Epithelial cell of prostate (primary cell): ENCODE results near the gene BLM.
A peak's percentile ranks its signal among the peaks of the same experiment; 100 is the strongest.
"Not testable (repeated sequence)": the region's sequence is repeated elsewhere in the genome, so short reads cannot be mapped to it uniquely, and the experiment has no call there.

Experiments
- DNase-seq: peaks from one replicate; pipeline ENCODE4 v3.0.0-alpha.2; 2011; ENCODE audit warnings: low read depth, low spot score
- H3K27ac ChIP-seq: fragments of 450-650 bp; 2 replicates; pipeline ENCODE4 v1.5.1; 2017; ENCODE audit warnings: mild to moderate bottlenecking

BLM gene

GRCh38 chr15:90839187-90840071 is 122.3 kb downstream of the BLM start:
- peak overlapping the region; percentile 85 for H3K27ac ChIP-seq
- peak; percentile 37 for DNase-seq

GRCh38 chr15:90840157-90840855 is 123.2 kb downstream of the BLM start:
- no peak for DNase-seq
- peak overlapping the region; percentile 85 for H3K27ac ChIP-seq

GRCh38 chr15:90840954-90841353 is 123.8 kb downstream of the BLM start:
- no peak for DNase-seq
- no peak overlapping the region for H3K27ac ChIP-seq

GRCh38 chr15:90844696-90845095 is 127.5 kb downstream of the BLM start:
- no peak for DNase-seq
- peak overlapping the region; percentile 46 for H3K27ac ChIP-seq

- no peak for DNase-seq
- H3K27ac ChIP-seq: peak overlapping the region; percentile 46
Observed at GRCh38 chr15:90845201-90845949, 128.2 kb downstream of the BLM start.

GRCh38 chr15:90849424-90849823 is 132.3 kb downstream of the BLM start:
- H3K27ac ChIP-seq, DNase-seq: not testable (repeated sequence)

- no peak overlapping the region for H3K27ac ChIP-seq
- DNase-seq: no peak
Observed at GRCh38 chr15:90851114-90851513, 134.0 kb downstream of the BLM start.

- no peak for DNase-seq
- no peak overlapping the region for H3K27ac ChIP-seq
Observed at GRCh38 chr15:90851940-90852339, 134.8 kb downstream of the BLM start.

- DNase-seq: no peak
- H3K27ac ChIP-seq: no peak overlapping the region
Observed at GRCh38 chr15:90855139-90855538, 138.0 kb downstream of the BLM start.

- H3K27ac ChIP-seq: no peak overlapping the region
Observed at GRCh38 chr15:90857337-90857736, 140.2 kb downstream of the BLM start.

GRCh38 chr15:90857883-90858443 is 140.8 kb downstream of the BLM start:
- no peak for DNase-seq
- H3K27ac ChIP-seq: no peak overlapping the region

More at GRCh38 chr15:90857337-90857736, 140.2 kb downstream of the BLM start:
- no peak for DNase-seq

GRCh38 chr15:90859234-90860131 is 142.3 kb downstream of the BLM start:
- no peak for DNase-seq
- H3K27ac ChIP-seq: peak overlapping the region; percentile 58

- peak overlapping the region; percentile 58 for H3K27ac ChIP-seq
- no peak for DNase-seq
Observed at GRCh38 chr15:90860450-90860849, 143.3 kb downstream of the BLM start.

- peak; percentile 78 for DNase-seq
- peak overlapping the region; percentile 58 for H3K27ac ChIP-seq
Observed at GRCh38 chr15:90860942-90861675, 144.0 kb downstream of the BLM start.

- peak overlapping the region; percentile 84 for H3K27ac ChIP-seq
- DNase-seq: no peak
Observed at GRCh38 chr15:90862487-90862886, 145.3 kb downstream of the BLM start.

- DNase-seq: peak; percentile 78
- H3K27ac ChIP-seq: peak overlapping the region; percentile 84
Observed at GRCh38 chr15:90862964-90863778, 146.0 kb downstream of the BLM start.

GRCh38 chr15:90863987-90864386 is 146.8 kb downstream of the BLM start:
- DNase-seq: no peak
- peak overlapping the region; percentile 84 for H3K27ac ChIP-seq

- DNase-seq: no peak
- peak overlapping the region; percentile 84 for H3K27ac ChIP-seq
Observed at GRCh38 chr15:90864507-90864906, 147.4 kb downstream of the BLM start.
